ENCODE data around the gene C1QTNF2.

- TF ChIP-seq ZNF274 (IDR thresholded peaks at IDR 0.05; ENCODE audit: low read depth, low read length), result no peak
- TF ChIP-seq SUZ12 (IDR thresholded peaks at IDR 0.05; ENCODE audit: extremely low read depth, insufficient read depth, insufficient read length), result no peak
Measured at GRCh38 chr5:160387445-160387844, 17.0 kb upstream of the C1QTNF2 start.
